Iris pigment epithelial cell (primary cell): Measurements from ENCODE around the gene NDFIP2.
A peak's percentile ranks its signal among the peaks of the same experiment; 100 is the strongest.

Source experiments
- DNase-seq: peaks from one replicate; pipeline ENCODE4 v3.0.0-alpha.2; 2011; ENCODE audit warnings: low read depth

NDFIP2 gene

DNA sequence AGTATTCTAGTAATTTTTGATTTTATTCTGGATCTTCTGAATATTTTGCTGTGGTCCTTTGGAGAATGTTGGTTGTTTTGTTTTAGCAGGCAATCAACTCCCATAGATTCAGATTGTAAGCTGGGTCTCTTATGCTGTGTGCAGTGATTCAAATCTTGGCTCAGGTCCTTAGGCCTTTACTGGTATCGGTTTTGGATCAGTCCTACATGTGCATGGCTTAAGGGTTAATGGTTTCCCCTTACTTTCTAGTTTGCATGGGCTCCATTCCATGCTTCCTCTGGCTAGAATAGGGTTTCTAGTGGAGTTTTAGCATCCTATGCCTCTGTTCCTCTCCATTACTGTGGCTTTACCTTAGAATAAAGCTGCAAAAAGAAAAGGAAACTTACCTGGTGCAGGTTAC lies 16.1 kb downstream of the NDFIP2 start:
- DNase-seq: no peak

DNA sequence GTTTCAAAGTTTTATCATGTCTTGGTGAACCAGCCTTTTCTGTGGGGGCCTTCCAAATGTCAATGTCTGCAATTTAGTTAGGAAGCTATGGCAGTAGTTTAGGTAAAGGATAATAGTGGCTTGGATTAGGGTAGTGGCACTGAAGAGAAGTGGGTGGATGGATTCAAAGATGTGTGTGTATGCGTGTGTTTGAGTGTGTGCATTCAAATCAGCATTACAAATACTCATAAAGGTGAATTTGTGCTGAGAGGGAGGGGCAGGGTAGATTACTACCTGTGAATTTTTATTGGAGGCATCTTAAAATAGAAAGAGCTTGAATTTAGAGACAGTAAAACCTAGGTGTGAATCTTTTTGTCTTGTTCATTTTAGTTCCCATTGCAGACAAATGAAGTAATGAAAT lies 16.9 kb downstream of the NDFIP2 start:
- no peak for DNase-seq

DNA sequence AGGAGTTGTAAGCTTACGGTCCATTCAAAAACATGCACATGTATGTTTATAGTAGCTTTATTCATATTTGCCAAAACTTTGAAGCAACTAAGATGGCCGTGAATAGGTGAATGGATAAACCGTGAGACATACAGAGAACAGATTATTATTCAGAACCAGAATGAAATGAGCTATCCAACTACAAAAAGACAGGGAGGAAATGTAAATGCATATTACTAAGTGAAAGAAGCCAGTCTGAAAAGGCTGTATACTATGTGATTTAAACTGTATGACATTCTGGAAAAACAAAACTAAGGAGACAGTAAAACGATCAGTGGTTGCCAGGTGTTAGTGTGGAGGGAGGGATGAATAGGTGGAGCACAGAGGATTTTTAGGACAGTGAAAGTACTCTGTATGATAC lies 19.9 kb downstream of the NDFIP2 start:
- DNase-seq: no peak

DNA sequence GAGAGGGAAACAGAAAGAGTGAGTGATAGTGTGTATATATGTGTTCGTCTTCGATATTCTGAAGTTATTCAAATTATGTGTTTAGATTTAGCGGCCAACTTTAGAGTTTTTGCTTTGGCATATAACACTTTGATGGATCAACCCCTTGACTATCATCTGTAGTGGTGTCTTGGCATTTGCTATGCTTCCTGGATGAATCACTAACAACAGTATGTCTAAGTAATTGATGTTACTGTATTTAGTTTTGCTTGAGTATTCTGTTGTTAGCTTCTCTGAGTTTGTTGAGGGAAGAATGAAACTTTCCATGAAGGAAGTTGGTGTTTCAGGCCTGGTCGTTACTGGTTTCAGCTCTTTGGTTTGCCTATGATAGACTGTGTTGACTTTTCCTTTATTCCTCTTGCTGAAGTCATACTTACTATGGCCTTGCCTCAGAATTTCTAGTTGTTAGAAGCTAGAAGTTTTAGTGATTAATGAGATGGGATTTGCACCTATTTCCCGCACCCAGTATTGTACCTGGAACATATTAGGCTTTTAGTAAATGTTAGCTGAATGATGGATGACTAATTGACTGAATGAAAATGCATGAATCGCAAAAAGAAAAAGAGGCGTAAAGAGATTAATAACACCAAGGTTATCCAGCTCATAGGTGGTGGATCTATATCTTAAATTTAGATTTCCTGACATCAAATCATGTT lies 20.7 kb downstream of the NDFIP2 start:
- peak; percentile 56 for DNase-seq

DNA sequence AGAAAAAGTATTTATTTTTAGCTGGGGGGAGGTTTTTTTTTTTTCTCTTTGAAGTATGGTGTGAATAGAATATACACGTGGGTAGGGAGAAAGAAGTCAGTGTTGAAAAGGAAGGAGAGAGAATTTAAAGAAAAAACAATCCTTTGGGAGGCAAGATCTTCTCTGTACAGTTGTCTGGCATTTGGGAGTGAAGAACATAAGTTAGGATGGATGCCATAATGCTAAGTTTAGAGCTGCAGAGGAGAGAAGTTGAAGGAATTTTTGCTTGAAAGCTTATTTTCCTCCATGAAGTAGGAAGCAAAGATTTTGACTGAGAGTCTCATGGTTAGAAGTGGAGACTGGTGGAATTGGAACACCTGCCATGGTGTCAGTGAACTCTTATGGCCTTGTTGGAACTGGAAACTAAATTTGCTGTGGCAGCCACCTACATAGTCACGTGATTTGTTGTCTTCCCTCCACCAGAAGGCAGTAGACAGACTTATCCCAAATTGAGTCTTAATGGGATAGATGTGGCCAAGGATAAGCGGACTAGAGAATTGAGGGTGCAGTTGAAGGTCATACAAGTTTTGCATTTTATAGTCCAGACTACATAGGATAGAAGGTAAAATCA lies 22.0 kb downstream of the NDFIP2 start:
- DNase-seq: no peak

DNA sequence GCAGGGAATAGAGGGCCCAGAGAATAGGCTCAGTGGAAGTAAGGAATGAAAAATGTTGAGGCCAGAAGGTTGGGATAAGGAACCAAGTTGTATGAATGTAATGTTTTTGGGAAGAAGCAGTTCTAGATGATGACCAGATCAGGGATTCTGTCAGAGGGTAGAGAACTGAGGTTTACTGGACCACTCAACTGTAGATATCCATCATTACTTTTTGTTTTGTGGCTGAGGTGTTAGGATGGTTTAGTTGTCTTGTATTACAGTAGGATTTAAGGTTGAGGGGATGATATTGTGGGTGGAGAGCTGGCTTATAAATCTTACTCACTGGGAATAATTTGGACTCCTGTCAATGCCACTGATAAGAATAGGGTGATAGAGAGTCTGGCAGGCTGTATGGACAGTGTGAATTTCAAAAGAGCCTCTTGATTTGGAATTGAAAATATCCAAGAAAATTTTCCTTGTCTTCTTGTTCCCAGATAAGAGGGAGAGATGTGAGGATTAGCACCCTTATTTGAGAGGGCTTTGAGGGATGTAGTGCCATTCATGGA lies 22.6 kb downstream of the NDFIP2 start:
- DNase-seq: no peak

DNA sequence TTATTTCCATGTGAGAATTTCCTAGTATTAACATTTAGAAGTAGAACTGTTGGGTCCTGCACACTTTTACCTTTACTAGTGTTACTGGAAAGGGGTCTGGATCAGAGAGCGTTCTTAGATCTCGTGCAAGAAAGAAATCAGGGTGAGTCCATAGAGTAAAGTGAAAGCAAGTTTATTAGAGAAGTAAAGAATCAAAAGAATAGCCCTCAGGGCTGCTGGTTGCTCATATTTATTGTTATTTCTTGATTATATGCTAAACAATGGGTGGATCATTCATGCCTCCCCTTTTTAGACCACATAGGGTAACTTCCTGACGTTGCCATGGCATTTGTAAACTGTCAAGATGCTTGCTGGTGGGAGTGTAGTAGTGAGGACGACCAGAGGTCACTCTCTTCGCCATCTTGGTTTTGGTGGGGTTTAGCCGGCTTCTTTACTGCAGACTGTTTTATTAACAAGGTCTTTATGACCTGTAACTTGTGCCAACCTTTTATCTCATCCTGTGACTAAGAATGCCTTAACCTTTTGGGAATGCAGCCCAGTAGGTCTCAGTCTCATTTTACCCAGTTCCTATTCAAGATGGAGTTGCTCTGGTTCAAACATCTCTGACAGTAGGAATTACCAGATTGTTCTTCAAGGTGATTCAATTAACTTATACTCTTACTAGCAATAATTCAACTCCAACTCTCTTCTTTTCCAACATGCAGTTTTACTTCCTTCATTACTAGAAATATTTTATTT lies 27.4 kb downstream of the NDFIP2 start:
- DNase-seq: no peak

DNA sequence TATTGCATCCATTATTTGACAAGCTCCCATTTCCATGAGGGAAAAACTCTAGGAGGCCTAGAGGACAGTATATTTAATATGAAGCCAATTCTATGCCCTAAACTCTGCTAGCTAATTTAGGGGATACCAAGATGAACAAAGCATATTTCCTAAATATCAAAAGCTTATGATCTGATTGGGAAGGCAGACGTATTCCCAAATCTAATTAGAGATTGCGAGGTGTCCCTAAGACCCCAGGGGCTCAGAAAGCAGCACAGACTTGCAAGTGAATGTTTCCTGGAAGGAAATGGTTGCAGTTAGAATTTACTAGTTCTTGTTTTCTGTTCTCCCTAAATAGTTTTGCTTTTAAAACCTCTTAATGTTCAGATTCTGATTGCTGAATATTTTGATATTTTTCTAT lies 30.7 kb downstream of the NDFIP2 start:
- DNase-seq: no peak

DNA sequence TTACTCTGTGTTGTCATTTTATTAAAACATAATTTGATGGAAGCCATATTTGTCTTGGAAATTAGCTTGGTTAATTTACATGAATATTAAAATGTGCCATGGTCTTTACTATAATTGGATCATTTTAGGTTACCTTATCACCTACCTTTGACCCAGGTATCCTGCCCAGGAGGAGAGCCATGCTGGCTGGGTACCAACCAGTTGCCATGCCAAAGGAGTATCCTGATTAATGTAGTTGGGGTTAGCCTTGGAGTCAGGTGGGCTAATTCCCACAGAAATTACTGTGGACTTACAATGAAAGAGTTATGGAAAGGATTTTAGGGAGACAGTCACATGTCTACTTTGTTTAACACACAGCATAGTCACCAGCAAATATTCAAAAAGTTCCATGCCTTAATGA lies 32.0 kb downstream of the NDFIP2 start:
- no peak for DNase-seq

DNA sequence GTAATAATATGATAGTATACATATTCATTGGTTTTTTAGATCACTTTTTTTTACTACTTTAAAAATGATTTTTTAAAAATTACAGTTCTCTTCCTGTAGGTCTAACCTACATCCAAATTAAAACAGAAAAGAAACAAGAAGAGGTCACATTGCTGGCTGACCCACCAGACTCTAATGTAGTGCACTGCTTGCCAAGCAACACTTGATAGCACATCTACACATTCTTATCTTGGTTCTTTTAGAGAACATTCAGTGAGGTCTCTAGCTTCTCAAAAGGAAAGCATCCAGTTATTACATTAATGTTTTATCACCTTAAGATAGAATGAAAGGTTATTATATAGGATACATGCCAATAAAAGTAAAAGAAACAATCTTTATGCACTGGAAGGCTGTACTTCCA lies 35.6 kb downstream of the NDFIP2 start:
- no peak for DNase-seq

DNA sequence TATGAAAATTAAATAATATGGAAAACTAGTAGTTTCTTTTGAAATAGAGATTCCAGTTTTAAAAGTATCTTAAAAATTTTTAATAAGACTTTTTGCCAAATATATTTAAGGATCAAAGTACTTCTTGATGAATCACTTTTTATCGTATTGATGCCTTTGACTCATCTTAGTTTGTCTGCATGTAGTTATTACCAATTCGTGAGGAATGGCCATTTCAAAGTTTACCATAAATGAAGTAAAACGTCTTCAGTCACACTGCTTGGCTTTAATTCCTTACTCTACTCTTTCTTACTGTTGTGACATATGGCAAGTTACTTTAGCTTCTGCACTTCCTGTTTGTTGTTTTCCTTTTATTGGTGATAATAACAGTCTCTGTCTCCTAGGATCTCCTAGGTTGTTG lies 38.3 kb downstream of the NDFIP2 start:
- DNase-seq: peak; percentile 52

DNA sequence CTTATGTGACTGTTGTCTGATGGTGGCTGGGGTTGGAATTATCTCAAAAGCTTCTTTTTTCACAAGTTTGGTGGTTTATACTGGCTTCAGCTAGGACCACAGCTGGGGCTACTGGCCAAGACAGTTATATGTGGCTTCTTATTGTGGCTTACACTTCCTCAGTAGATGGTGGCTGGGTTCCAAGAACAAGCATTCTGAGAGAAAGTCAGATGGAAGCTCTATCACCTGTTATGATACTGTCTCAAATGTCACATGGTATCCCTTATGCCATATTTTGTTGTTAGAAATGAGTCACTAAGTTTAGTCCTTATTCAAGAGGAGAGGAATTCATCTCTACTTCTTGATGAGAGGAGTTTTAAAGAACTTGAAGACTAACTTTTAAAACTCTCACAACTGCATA lies 41.6 kb downstream of the NDFIP2 start:
- DNase-seq: peak; percentile 85

DNA sequence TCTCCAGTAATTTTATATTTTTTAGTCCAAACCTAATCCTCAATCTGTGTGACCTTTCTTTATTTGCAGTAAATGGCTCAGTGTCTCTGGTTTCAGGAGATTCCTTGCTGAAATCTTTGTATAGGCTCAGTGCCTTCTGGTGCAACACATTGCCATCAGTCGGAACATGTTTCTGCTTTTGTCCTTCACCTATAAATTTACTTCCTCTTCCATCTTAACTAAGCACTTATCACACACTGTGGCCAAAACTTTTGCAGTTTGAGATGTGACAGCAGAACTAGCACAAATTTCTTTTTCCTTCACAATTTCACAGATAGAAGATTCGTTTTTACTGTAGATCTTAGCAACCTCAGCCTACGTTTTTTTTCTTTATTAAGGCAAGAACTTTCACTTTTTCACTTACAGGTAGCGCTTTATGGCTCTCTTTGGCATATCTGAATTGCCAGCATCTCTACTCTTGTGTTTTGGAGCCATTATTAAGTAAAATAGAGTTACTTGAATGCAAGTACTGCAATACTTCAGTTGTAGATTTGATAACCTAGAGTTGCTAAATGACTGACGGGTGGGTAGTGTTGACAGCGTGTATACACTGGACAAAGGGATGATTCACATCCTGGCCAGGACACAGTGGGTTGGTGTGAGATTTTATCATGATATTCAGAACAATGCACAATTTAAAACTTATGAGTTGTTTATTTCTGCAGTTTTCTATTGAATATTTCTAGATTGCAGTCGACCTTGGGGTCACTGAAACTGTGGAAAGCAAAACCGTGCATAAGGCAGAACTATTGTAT lies 44.3 kb downstream of the NDFIP2 start:
- DNase-seq: peak; percentile 60

DNA sequence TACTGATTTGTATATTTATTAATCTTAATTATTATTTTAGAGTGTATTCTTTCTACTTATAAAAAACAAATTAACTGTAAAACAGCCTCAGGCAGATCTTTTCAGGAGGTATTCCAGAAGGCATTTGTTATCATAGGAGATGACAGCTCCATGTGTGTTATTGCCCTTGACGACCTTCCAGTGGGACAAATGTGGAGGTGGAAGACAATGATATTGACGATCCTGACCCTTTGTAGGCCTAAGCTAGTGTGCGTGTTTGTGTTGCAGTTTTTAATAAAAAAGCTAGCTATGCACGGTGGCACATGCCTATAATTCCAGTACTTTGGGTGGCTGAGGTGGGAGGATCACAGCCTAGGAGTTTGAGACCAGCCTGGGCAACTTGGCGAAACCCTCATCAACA lies 46.7 kb downstream of the NDFIP2 start:
- no peak for DNase-seq

DNA sequence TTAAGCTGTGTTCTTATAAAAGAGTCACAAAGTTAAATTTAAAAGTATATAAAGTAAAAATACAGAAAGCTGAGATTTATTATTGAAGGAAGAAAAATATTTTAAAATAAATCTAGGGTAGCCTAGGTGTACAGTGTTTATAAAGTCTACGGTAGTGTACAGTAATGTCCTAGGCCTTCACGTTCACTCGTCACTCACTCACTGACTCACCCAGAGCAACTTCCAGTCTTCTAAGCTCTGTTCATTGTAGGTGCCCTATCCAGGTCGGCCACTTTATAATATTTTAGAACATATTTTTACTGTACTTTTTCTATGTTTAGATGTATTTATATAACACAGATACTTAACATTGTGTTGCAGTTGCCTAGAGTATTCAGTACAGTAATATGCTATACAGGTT lies 47.4 kb downstream of the NDFIP2 start:
- peak; percentile 60 for DNase-seq

DNA sequence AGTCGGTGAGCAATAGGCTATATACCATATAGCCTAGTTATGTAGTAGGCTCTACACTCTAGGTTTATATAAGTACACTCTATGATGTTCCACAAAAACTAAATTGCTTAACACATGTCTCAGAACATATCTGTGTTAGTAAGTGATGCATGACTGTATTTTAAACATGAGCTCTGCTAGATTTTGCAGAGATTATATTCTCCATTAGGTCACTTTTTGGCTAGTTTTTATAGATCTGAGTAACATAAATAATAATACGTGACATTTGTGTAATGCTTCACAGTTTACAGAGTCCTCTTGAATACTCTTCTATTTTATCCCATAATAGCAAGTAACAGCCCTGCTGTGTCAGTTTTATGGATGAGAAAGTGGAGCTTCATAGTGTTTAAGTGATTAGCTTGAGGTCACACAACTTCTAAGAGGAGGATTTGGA lies 47.8 kb downstream of the NDFIP2 start:
- peak; percentile 23 for DNase-seq

DNA sequence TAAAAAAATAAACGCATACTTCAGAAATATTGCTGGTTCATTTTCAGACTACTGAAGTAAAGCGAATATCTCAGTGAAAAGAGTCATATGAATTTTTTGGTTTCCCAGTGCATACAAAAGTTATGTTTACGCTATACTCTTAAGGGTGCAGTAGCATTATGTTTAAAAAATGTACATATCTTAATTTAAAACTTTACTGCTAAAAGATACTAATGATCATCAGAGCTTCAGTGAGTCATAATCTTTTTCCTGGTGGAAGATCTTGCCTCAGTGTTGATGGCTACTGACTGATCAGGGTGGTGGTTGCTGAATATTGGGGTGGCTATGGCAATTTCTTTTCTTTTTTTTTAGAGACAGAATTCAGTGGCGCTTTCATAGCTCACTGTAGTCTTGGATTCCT lies 48.9 kb downstream of the NDFIP2 start:
- DNase-seq: no peak

DNA sequence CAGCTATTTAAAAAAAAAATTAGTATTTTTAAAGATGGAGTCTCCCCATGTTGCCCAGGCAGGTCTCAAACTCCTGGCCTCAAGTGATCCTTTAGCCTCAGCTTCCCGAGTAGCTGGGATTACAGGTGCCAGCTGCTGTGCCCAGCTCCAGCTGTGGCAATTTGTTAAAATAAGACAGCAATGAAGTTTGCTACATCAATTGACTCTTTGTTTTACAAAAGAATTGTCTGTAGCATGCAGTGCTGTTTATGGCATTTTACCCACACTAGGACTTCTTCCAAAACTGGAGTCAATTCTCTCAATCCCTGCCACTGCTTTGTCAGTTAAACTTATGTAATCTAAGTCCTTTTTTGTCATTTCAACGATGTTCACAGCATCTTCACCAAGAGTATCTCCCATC lies 49.3 kb downstream of the NDFIP2 start:
- DNase-seq: no peak

DNA sequence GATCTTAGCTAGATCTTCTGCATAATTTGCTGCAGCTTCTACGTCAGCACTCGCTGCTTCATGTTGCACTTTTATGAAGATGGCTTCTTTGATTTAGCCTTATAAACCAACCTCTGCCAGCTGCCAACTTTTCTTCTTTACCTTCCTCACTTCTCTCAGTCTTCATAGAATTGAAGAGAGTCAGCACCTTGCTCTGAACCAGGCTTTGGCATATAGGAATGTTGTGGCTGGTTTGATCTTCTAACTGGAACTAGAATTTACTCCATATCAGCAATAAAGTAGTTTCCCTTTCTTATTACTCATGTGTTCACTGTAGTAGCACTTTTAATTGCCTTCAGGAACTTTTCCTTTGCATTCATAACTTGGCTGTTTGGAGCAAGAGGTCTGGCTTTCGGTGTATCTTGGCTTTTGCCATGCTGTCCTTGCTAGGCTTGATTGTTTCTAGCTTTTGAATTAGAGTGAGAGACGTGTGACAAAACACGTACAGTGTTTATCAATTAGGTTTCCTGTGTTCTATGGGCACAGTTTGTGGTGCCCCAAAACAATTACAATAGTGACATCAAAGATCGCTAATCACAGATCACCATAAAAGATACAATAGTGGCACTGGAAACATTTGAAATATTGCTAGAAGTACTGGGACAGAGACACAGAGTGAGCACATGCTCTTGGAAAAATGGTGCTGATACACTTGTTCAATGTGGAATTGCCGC lies 50.7 kb downstream of the NDFIP2 start:
- DNase-seq: no peak

DNA sequence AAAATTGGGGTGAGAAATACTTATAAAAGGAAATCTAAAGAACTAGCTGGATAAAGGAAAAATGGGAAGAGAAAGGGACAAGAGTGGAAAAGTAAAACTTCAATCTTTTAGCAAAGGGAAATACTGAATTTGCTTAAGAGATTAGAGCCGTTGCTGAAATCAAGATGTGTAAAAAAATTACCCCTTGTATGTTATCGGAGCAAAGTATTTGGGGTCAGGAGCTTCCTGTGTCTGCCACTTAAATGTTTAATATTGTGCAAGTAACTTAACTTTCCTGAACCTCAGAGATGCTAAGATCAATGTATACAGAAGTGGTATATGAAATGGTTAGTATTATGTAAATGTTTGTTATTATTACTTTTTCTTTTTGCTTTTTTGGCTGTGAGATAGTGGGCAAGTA lies 51.6 kb downstream of the NDFIP2 start:
- no peak for DNase-seq

DNA sequence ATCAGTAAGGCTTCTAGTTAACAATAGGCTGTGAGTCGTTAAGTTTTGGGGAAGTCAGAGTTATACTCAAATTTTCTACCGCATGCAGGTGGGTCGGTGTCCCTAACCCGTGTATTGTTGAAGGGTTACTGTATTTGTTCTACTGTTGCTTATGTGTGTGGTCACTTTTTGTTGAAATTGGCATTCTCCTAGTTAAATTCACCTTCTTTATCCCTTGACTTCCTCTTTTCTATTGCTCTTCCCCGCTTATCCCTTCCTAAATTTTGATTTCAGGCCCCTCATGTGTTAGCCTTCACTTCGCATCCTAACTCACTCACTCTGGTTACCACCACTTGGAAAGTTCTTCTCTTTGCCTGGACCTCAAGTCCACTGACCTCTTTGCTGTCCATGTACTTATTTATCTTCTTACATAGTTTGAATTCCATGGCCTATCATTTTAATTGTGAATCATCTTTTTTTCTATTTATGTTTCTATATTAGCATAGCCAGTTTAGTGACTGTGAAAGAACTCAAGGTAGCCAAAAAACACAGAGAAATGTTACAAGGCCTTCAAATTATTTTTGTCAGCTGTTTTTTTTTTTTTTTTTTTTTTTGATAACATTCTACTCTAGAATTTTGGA lies 52.9 kb downstream of the NDFIP2 start:
- peak; percentile 48 for DNase-seq
